ES-I3 (cell line): ENCODE results near the gene PAN3.

Experiments used
- H3K36me3 ChIP-seq: 2 replicates; pipeline ENCODE4 v1.6.1; 2013; ENCODE audit warnings: mild to moderate bottlenecking, low read length, control low read depth, moderate library complexity; ENCODE audit not compliant: insufficient read depth
- H3K4me1 ChIP-seq: 2 replicates; pipeline ENCODE4 v1.6.1; 2013; ENCODE audit warnings: mild to moderate bottlenecking, control low read depth, low read length; ENCODE audit not compliant: insufficient read depth
- H3K9ac ChIP-seq: 2 replicates; pipeline ENCODE4 v1.6.1; 2013; ENCODE audit warnings: low read depth, mild to moderate bottlenecking, low read length, moderate library complexity
- H3K9me3 ChIP-seq: 2 replicates; pipeline ENCODE4 v1.6.1; 2013; ENCODE audit warnings: mild to moderate bottlenecking, low read length, moderate library complexity; ENCODE audit not compliant: control insufficient read depth, insufficient read depth

Gene PAN3

GRCh38 chr13:28318496-28318895 lies 180.2 kb downstream of the PAN3 start:
- no peaks in the 10 kb centered on the region; the same call in 1 of the 2 replicates for H3K36me3 ChIP-seq
- no peak overlapping the region for H3K9ac ChIP-seq
- H3K4me1 ChIP-seq, result peaks cover 4% of the 10 kb centered on the region; the same call in 1 of the 2 replicates
- H3K9me3 ChIP-seq, result no peaks in the 10 kb centered on the region

DNA sequence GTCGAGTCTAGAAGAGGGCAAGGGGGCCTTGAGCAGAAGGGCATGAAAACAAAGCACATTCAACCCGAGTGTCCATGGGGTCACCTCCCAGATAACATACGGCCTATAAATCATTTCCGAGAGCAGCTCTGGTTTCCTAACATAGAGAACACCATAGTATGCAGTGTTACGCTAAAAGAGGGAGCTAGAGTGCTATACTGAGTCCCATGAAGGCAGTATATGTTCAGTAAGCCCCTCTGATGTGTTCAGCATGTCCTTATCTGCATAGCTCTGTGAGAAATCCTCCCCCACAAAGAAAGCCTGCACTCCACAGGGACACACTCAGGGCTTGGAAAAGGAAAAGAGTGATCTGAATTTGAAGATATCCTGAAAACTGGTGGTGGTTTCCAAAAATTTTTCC lies 181.2 kb downstream of the PAN3 start:
- Histone ChIP-seq H3K4me1 (peaks cover 4% of the 10 kb centered on the region; the same call in 1 of the 2 replicates), H3K9ac (no peak overlapping the region), H3K9me3 (no peaks in the 10 kb centered on the region), H3K36me3 (no peaks in the 10 kb centered on the region; the same call in 1 of the 2 replicates)

- H3K36me3 ChIP-seq, result no peaks in the 10 kb centered on the region; the same call in 1 of the 2 replicates
- H3K4me1 ChIP-seq, result peaks cover 4% of the 10 kb centered on the region; the same call in 1 of the 2 replicates
- no peaks in the 10 kb centered on the region for H3K9me3 ChIP-seq
- no peak overlapping the region for H3K9ac ChIP-seq
These were observed 181.9 kb downstream of the PAN3 start for GRCh38 chr13:28320209-28320608.

DNA sequence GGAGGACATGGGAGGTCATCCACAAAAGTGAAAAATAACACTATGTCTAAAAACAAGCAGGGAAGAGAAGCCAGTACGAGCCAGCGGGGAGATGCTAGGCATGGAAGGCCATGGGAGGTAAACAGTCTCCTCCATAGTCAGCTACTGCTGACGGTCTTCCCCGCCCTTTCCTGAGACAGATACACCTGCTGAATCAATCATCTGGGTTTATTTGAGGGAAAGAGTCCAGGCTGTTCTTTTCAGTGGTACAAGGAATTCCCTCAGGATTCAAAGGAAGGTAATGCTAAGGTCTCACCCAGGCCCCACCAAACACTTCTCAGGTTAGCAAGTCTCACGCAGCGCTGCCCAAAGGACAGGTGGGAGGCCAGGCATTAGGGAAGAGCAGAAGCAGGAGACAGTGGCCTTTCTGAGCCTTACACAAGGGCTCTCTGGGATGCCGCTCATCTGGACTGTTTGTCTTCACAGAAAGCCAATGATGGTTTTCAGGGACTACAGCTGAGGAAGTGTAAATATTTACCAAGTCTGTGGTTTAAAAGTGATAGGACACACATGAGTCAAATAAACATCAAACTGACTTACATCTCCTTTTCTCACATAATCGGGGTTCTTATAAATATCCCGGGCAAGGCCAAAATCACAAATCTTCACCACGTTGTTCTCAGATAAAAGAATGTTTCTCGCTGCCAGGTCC lies 182.7 kb downstream of the PAN3 start:
- H3K4me1 ChIP-seq, result peaks cover 2% of the 10 kb centered on the region; the same call in 1 of the 2 replicates
- no peaks in the 10 kb centered on the region; the same call in 1 of the 2 replicates for H3K36me3 ChIP-seq
- H3K9me3 ChIP-seq, result no peaks in the 10 kb centered on the region
- no peak overlapping the region for H3K9ac ChIP-seq

GRCh38 chr13:28321756-28322155 lies 183.4 kb downstream of the PAN3 start:
- H3K9me3 ChIP-seq, result no peaks in the 10 kb centered on the region
- H3K36me3 ChIP-seq, result no peaks in the 10 kb centered on the region; the same call in 1 of the 2 replicates
- H3K9ac ChIP-seq, result no peak overlapping the region
- no peaks in the 10 kb centered on the region; the same call in 1 of the 2 replicates for H3K4me1 ChIP-seq

DNA sequence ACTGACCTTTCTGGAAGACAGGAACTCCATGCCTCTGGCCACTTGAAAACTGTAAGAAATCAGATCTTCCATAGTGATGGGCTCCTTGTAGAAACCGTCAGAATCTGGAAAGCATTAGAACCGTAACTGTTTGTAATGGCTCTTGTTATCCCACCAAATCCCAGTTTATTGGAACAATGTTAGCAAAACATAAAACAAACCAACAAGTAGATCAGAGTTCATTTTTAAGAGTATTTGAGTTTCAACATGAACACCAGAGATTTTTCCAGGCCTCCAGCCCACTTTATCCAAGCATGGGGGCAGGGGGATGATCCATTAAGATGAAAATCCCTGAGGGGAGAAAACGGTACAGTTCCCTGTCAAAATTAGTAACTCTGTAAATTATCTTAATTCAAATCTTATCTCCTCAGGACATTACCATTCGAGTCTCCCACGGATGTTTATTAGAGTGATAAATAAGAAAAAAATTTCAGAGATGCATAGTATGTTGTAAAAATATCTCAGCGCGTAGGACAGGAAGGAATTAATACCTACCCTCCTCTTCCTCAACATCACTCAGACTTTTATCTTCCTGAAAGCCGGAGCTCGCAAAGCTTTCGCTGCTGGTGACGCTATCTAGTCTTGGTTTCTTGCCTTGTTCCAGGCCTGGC lies 184.0 kb downstream of the PAN3 start:
- H3K4me1 ChIP-seq, result no peaks in the 10 kb centered on the region; the same call in 1 of the 2 replicates
- H3K9ac ChIP-seq, result no peak overlapping the region
- no peaks in the 10 kb centered on the region for H3K9me3 ChIP-seq
- no peaks in the 10 kb centered on the region; the same call in 1 of the 2 replicates for H3K36me3 ChIP-seq

DNA sequence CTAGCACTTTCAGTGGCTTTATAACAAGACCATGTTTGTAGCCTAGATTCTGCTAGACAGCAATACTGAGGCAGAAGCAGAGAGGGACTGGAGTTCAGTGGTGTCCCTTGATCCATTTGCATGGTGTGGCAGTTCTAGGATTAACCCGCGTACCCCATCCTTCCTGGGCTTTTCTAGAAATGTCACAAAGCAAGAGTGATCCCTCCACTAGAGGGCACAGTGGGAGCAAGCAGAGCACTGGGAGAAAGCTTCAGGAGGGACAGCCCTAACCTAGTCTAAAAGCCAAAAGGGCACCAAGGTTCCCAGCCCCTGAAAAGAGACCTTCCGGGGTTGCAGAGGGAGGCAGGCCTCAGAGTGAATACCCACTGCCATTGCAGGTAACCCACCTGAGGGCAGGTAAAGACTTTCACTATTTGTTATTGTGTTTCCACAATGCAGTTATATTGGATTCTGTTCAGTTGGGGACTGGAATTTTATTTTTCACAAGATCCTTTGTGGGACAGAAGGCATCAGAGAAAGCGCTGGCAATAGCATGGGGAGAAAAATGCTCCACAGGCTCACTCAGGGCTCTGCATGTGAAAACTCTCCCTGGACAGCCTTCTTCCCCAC lies 185.9 kb downstream of the PAN3 start:
- H3K36me3 ChIP-seq, result no peaks in the 10 kb centered on the region; the same call in 1 of the 2 replicates
- H3K9ac ChIP-seq, result no peak overlapping the region
- H3K9me3 ChIP-seq, result no peaks in the 10 kb centered on the region
- H3K4me1 ChIP-seq, result no peaks in the 10 kb centered on the region; the same call in 1 of the 2 replicates

DNA sequence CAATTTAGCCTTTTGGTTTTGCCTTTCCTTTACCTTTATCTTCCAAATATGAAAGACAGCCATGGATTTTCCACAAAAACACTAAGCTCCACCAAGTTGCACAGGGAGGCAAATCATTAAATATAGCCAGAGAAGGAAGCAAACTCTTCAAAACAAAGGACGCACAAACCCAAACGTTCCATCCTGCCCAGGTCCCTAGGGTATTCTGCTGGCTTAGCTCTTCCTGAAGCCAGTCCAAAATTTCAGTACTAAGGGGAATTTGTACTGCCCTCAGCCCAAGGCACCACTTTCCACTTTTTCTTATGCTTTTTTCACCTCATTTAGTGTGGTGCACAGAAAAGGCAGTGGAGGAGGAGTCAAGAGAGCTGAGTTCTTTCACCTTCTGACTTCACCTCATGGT lies 186.7 kb downstream of the PAN3 start:
- Histone ChIP-seq H3K9ac (no peak overlapping the region), H3K4me1 (no peaks in the 10 kb centered on the region; the same call in 1 of the 2 replicates), H3K9me3 (no peaks in the 10 kb centered on the region), H3K36me3 (no peaks in the 10 kb centered on the region; the same call in 1 of the 2 replicates)

- Histone ChIP-seq H3K4me1 (no peaks in the 10 kb centered on the region; the same call in 1 of the 2 replicates), H3K36me3 (no peaks in the 10 kb centered on the region; the same call in 1 of the 2 replicates)
These were observed 187.7 kb downstream of the PAN3 start for GRCh38 chr13:28326056-28326455.

DNA sequence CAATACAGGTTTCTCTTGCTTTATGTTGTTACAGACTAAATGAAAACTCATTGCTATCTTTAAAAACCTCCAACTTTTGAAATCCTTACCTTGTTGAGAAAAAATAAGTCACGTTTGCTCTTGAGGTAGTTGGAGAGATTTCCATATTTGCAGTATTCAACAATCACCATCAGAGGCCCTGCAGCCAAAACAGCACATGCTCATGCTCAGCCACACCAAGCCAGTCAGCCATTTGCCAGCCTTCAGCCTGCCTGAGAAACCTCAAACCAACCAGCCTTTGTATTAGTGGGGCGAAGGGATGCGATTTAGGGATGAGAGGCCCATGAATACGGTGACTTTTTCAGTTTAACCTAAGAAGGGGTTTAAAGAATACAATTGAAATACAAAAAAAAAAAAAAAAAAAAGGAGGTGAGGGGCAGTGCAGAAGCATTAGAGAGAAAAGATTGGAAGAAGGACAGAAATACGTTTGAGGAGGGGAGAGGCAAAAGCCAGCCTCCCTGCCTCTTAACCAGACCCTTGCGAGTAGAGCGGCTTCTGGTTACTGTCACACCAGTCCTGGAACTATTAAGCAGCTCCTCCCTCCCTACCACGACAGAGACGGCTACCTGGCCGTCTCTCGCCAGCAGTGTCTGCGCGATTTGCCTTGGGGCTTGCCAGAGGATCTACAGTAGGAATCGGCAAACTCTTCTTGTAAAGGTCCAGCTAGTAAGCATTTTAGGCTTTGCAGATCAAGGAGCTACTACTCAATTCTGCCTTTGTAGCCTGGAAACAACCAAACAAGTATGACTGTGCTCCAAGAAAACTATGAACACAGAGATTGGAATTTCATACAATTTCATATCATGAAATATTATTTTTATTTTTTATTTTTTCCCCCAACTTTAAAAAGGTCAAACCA lies 189.3 kb downstream of the PAN3 start:
- Histone ChIP-seq H3K9me3 (no peaks in the 10 kb centered on the region), H3K4me1 (no peaks in the 10 kb centered on the region; the same call in 1 of the 2 replicates), H3K36me3 (no peaks in the 10 kb centered on the region), H3K9ac (no peak overlapping the region)

More at GRCh38 chr13:28326056-28326455, 187.7 kb downstream of the PAN3 start:
- Histone ChIP-seq H3K9ac (no peak overlapping the region), H3K9me3 (no peaks in the 10 kb centered on the region)

- Histone ChIP-seq H3K9me3 (no peaks in the 10 kb centered on the region), H3K4me1 (no peaks in the 10 kb centered on the region; the same call in 1 of the 2 replicates), H3K9ac (no peak overlapping the region), H3K36me3 (no peaks in the 10 kb centered on the region)
These were observed 189.9 kb downstream of the PAN3 start for GRCh38 chr13:28328271-28328607.

GRCh38 chr13:28329395-28330158 lies 191.2 kb downstream of the PAN3 start:
- Histone ChIP-seq H3K9ac (no peak overlapping the region), H3K9me3 (no peaks in the 10 kb centered on the region), H3K36me3 (no peaks in the 10 kb centered on the region), H3K4me1 (no peaks in the 10 kb centered on the region; the same call in 1 of the 2 replicates)

- no peak overlapping the region for H3K9ac ChIP-seq
- no peaks in the 10 kb centered on the region for H3K36me3 ChIP-seq
- no peaks in the 10 kb centered on the region for H3K9me3 ChIP-seq
- no peaks in the 10 kb centered on the region for H3K4me1 ChIP-seq
These were observed 195.0 kb downstream of the PAN3 start for GRCh38 chr13:28333204-28333881.
